ENCODE measurements around the gene CYSRT1. TPM values are rescaled to one million over a fixed set of nuclear protein-coding genes. Genes with fewer than 3 reads are reported as not detected.

Gene CYSRT1
- total and polyA plus RNA-seq, 2 donors (not counting 3 experiments of a cell fraction or from before 2014, with no cell fraction given): 0.44 to 1.1 TPM

DNA sequence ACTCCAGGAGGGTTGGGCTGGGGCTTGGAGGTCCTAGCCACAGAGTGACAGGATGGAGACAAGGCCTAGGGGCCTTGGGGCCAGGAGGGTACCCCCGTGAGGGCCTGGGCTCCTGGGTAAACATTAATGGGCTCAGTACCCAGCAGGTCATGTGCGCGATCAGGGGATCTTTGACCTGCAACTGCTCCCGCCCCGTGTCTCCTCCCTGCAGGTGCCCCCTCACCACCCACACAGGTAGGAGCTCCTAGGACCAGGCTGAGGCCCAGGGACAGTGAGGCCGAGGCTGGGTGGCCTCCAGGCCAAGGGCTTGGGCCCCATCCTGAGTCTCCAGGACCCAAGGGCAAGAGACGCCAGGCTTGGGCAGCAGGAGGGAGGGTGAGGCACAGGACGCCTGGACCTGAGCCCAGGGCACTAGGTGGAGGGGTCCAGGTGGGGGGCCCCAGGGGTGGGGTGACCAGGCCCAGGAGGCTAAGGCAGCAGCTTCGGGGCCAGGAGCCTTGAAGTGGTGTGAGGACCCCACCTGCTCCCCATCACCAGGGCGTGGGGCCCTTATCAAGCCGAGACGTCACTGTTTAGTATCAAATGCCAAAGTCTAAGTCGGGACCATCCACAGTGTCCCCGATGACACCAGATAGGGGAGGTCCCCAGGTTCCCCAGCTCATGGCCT lies 5.9 kb downstream of the CYSRT1 start, which contains the start of gene SLC34A3:
TSS of gene SLC34A3 (plus strand) at position 197 of the 667 bp plus-strand sequence. CDS start 802 bp downstream, outside the sequence.
- no peak for DNase-seq (ENCODE audit: low read depth, low spot score)
- intact Hi-C loops (cut with micrococcal nuclease) (no loop called here), dilution Hi-C loops (cut with MboI; ENCODE audit: extremely low pct_ligation_motif_present, low sequenced_read_pairs) (no loop called here)
- Histone ChIP-seq H3K4me3 (replicated peaks in 1 of 3; ENCODE audit: insufficient read depth in 1 of 3, low read depth in 1 of 3, low read length in 3 of 3) (no peak within 1 kb of the TSS), H3K79me2 (ENCODE audit: control insufficient read depth, insufficient read depth, low read length) (no peaks in the 10 kb centered on the region), H3K9ac (replicated peaks; ENCODE audit: extremely low read depth, insufficient read depth, low read length) (no peak within 1 kb of the TSS), H3K27ac (ENCODE audit: insufficient read depth, low read depth, low read length) (no peak within 1 kb of the TSS), H3K4me2 (ENCODE audit: insufficient read depth, low read length) (no peak within 1 kb of the TSS), H3K9me3 (replicated peaks; ENCODE audit: control insufficient read depth, insufficient read depth, low read length) (no peaks in the 10 kb centered on the region), H3K27me3 (ENCODE audit: control insufficient read depth in 2 of 2, insufficient read depth in 2 of 2, low read length in 2 of 2) (no peaks in the 10 kb centered on the region), H3K36me3 (ENCODE audit: control insufficient read depth in 2 of 2, extremely low read depth in 1 of 2, insufficient read depth in 2 of 2, low read length in 2 of 2) (no peaks in the 10 kb centered on the region), H3K4me1 (ENCODE audit: control insufficient read depth, extremely low read depth, insufficient read depth, low read length) (no peaks in the 10 kb centered on the region), H3K9me1 (replicated peaks; ENCODE audit: control insufficient read depth, extremely low read depth, insufficient read depth, low read length) (no peaks in the 10 kb centered on the region), H4K20me1 (replicated peaks; ENCODE audit: control insufficient read depth, extremely low read depth, insufficient read depth, low read length) (no peaks in the 10 kb centered on the region), H2AFZ (ENCODE audit: low read depth, low read length) (no peak within 1 kb of the TSS)
- BruUV-seq (replicated peaks): no TSS peak
- ChIA-PET CTCF (no interaction called here), POLR2A (interaction anchor here (2.6 kb wide), 1 partner anchor 10 kb away, joined by 6 read pairs; the partner anchor contains the start of gene TUBB4B)
- no peak for TF ChIP-seq POLR2A (IDR thresholded peaks at IDR 0.05; ENCODE audit: low read depth, low read length)
- no peak for TF ChIP-seq MAX (IDR thresholded peaks at IDR 0.05; ENCODE audit: insufficient read depth, insufficient read length)
- no peak for TF ChIP-seq JUN (IDR thresholded peaks at IDR 0.05; ENCODE audit: borderline replicate concordance, insufficient read depth, insufficient read length, low read depth)
- TF ChIP-seq EZH2 (IDR thresholded peaks at IDR 0.05; ENCODE audit: borderline replicate concordance, low read depth, low read length, severe bottlenecking): no peak
- TF ChIP-seq MYC (IDR thresholded peaks at IDR 0.05; ENCODE audit: low read depth, low read length): no peak
- TF ChIP-seq GATA2 (IDR thresholded peaks at IDR 0.05; ENCODE audit: insufficient read depth, insufficient read length, low read depth, low read length): no peak
- TF ChIP-seq FOS (IDR thresholded peaks at IDR 0.05; ENCODE audit: borderline replicate concordance, insufficient read depth, low read length): no peak
- TF ChIP-seq, protein P1, sequence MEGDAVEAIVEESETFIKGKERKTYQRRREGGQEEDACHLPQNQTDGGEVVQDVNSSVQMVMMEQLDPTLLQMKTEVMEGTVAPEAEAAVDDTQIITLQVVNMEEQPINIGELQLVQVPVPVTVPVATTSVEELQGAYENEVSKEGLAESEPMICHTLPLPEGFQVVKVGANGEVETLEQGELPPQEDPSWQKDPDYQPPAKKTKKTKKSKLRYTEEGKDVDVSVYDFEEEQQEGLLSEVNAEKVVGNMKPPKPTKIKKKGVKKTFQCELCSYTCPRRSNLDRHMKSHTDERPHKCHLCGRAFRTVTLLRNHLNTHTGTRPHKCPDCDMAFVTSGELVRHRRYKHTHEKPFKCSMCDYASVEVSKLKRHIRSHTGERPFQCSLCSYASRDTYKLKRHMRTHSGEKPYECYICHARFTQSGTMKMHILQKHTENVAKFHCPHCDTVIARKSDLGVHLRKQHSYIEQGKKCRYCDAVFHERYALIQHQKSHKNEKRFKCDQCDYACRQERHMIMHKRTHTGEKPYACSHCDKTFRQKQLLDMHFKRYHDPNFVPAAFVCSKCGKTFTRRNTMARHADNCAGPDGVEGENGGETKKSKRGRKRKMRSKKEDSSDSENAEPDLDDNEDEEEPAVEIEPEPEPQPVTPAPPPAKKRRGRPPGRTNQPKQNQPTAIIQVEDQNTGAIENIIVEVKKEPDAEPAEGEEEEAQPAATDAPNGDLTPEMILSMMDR (IDR thresholded peaks at IDR 0.05; ENCODE audit: extremely low read depth in 1 of 2, insufficient read depth in 1 of 2, low read depth in 1 of 2, low read length in 2 of 2): no peak
- TF ChIP-seq POLR2AphosphoS5 (IDR thresholded peaks at IDR 0.05; ENCODE audit: insufficient read depth, low read depth, low read length): no peak
- FAIRE-seq: no peak
